PC-9 (cell line): ENCODE measurements around the gene PRSS56. TPM values are rescaled to one million over a fixed set of nuclear protein-coding genes. Genes with fewer than 3 reads are reported as not detected.

Experiments
- BruUV-seq: library from RNA; stranded (reverse); fragments of 400-500 nt; replicated peaks from 2 replicates; lab custom pipeline; 2021; lab: Mats Ljungman, UMichigan
- CTCF ChIA-PET: fragments of 300-600 bp; sonication (Branson Sonifier 250); formaldehyde crosslinking; loops from one replicate; lab custom pipeline; 2022; ENCODE audit warnings: antibody characterized with exemption; lab: Charles Lee
- POLR2A ChIA-PET: fragments of 300-600 bp; sonication (Branson Sonifier 250); formaldehyde crosslinking; loops from one replicate; lab custom pipeline; 2022; ENCODE audit warnings: antibody characterized with exemption; ENCODE audit not compliant: unreplicated experiment; lab: Charles Lee
- DNase-seq, 2 experiments: peaks; one replicate each; pipeline versions ENCODE4 v3.0.0 to v3.0.0-alpha.2; 2015 to 2022; ENCODE audit warnings: mixed read lengths in 1 of 2
- H2AFZ ChIP-seq: fragments of 200-600 bp; sonication (generic); 2 replicates; pipeline ENCODE4 v1.8.1; 2017; ENCODE audit warnings: antibody characterized with exemption
- H3F3A ChIP-seq: fragments of 200-600 bp; sonication (generic); 2 replicates; pipeline ENCODE4 v1.8.1; 2017; ENCODE audit warnings: antibody characterized with exemption, mild to moderate bottlenecking, low read depth; ENCODE audit not compliant: insufficient read depth
- H3K27ac ChIP-seq: fragments of 200-600 bp; sonication (generic); 2 replicates; pipeline ENCODE4 v1.6.1; 2016; ENCODE audit warnings: mixed run types
- H3K27me3 ChIP-seq: fragments of 200-600 bp; sonication (generic); 2 replicates; pipeline ENCODE4 v1.6.1; 2016; ENCODE audit warnings: low read depth, mixed run types; ENCODE audit not compliant: insufficient read depth
- H3K36me3 ChIP-seq: fragments of 200-600 bp; sonication (generic); 2 replicates; pipeline ENCODE4 v1.6.1; 2016; ENCODE audit warnings: low read depth, mixed run types
- H3K4me1 ChIP-seq: fragments of 200-600 bp; sonication (generic); replicated peaks from 2 replicates; pipeline ENCODE4 v1.6.1; 2016; ENCODE audit warnings: mixed run types; ENCODE audit not compliant: insufficient read depth
- H3K4me2 ChIP-seq: fragments of 200-600 bp; sonication (generic); 2 replicates; pipeline ENCODE4 v1.6.1; 2017; ENCODE audit warnings: mixed run types
- H3K4me3 ChIP-seq: fragments of 200-600 bp; sonication (generic); 2 replicates; pipeline ENCODE4 v1.6.1; 2016; ENCODE audit warnings: mixed run types
- H3K79me2 ChIP-seq: fragments of 200-600 bp; sonication (generic); 2 replicates; pipeline ENCODE4 v1.6.1; 2017; ENCODE audit warnings: low read depth, mixed run types
- H3K9me2 ChIP-seq: fragments of 200-600 bp; sonication (generic); 2 replicates; pipeline ENCODE4 v1.8.1; 2017; ENCODE audit warnings: mild to moderate bottlenecking; ENCODE audit not compliant: insufficient read depth
- H3K9me3 ChIP-seq: fragments of 200-600 bp; sonication (generic); 2 replicates; pipeline ENCODE4 v1.8.1; 2016; ENCODE audit warnings: low read depth; ENCODE audit not compliant: insufficient read depth
- H4K20me1 ChIP-seq: fragments of 200-600 bp; sonication (generic); 2 replicates; pipeline ENCODE4 v1.8.1; 2017; ENCODE audit not compliant: insufficient read depth
- CTCF ChIP-seq: fragments of 200-600 bp; sonication (generic); conservative IDR thresholded peaks from 2 replicates; pipeline ENCODE4 v1.6.1; 2017; ENCODE audit warnings: mixed run types, antibody characterized with exemption, mild to moderate bottlenecking, moderate library complexity
- EZH2 ChIP-seq: fragments of 200-600 bp; sonication (generic); IDR thresholded peaks from 2 replicates; pipeline ENCODE4 v1.8.0; 2017; ENCODE audit warnings: antibody characterized with exemption, low read depth
- intact Hi-C: fragments of 100-400 bp; cut with micrococcal nuclease; formaldehyde crosslinking; loops from one replicate; pipeline ENCODE4 v1.10.0; 2022; ENCODE audit not compliant: unreplicated experiment
- total RNA-seq: library from RNA; stranded (reverse); gene quantifications from 2 replicates; pipeline ENCODE4 v1.2.3, GENCODE V29; 2021

Gene PRSS56
- total RNA-seq, 1 experiment from 2014 or later, result not detected

GRCh38 chr2:232501331-232501771, 18.8 kb upstream of the PRSS56 start:
- Histone ChIP-seq H2AFZ (no peak overlapping the region), H3K27ac (no peak overlapping the region), H4K20me1 (no peaks in the 10 kb centered on the region), H3K79me2 (no peaks in the 10 kb centered on the region), H3K4me2 (no peak overlapping the region), H3K36me3 (no peaks in the 10 kb centered on the region), H3K4me1 (no peaks in the 10 kb centered on the region), H3F3A (no peaks in the 10 kb centered on the region), H3K9me2 (no peaks in the 10 kb centered on the region), H3K4me3 (no peak overlapping the region), H3K27me3 (peaks cover 48% of the 10 kb centered on the region), H3K9me3 (no peaks in the 10 kb centered on the region)
- ChIA-PET CTCF (interaction anchor here (0.6 to 0.8 kb wide), 2 partner anchors 30 to 55 kb away, joined by 3 to 7 read pairs; no protein-coding TSS in a partner anchor), POLR2A (interaction anchor here (0.6 kb wide), 1 partner anchor 23 kb away, joined by 6 read pairs; no protein-coding TSS in a partner anchor)
- intact Hi-C loops, result no loop called here
- TF ChIP-seq EZH2, result no peak
- no peak for TF ChIP-seq CTCF
- BruUV-seq, result no TSS peak
- DNase-seq, result no peak

GRCh38 chr2:232501794-232502390, 18.3 kb upstream of the PRSS56 start:
- TF ChIP-seq EZH2 (no peak), CTCF (no peak)
- Histone ChIP-seq H3K27me3 (peaks cover 53% of the 10 kb centered on the region), H2AFZ (no peak overlapping the region), H3F3A (no peaks in the 10 kb centered on the region), H3K79me2 (no peaks in the 10 kb centered on the region), H3K4me2 (no peak overlapping the region), H3K4me1 (no peaks in the 10 kb centered on the region), H4K20me1 (no peaks in the 10 kb centered on the region), H3K36me3 (no peaks in the 10 kb centered on the region), H3K9me2 (no peaks in the 10 kb centered on the region), H3K4me3 (no peak overlapping the region), H3K27ac (no peak overlapping the region), H3K9me3 (no peaks in the 10 kb centered on the region)
- no TSS peak for BruUV-seq
- intact Hi-C loops, result no loop called here
- ChIA-PET CTCF (interaction anchor here (0.6 to 0.8 kb wide), 2 partner anchors 29 to 56 kb away, joined by 3 to 7 read pairs; no protein-coding TSS in a partner anchor), POLR2A (interaction anchor here (0.6 kb wide), 1 partner anchor 23 kb away, joined by 6 read pairs; no protein-coding TSS in a partner anchor)
- no peak for DNase-seq

- ChIA-PET POLR2A (no interaction called here), CTCF (no interaction called here)
- no peak overlapping the region for H2AFZ ChIP-seq
- peaks cover 58% of the 10 kb centered on the region for H3K27me3 ChIP-seq
- no peak for TF ChIP-seq EZH2
- no peaks in the 10 kb centered on the region for H3K79me2 ChIP-seq
- H3K27ac ChIP-seq, result no peak overlapping the region
- intact Hi-C loops, result no loop called here
- BruUV-seq, result no TSS peak
- no peaks in the 10 kb centered on the region for H3K9me2 ChIP-seq
- no peaks in the 10 kb centered on the region for H3K9me3 ChIP-seq
- no peak for DNase-seq
- H3K4me2 ChIP-seq, result no peak overlapping the region
- H4K20me1 ChIP-seq, result no peaks in the 10 kb centered on the region
- no peaks in the 10 kb centered on the region for H3K4me1 ChIP-seq
- no peaks in the 10 kb centered on the region for H3F3A ChIP-seq
- no peak overlapping the region for H3K4me3 ChIP-seq
- H3K36me3 ChIP-seq, result no peaks in the 10 kb centered on the region
Observed at GRCh38 chr2:232502511-232502910, 17.7 kb upstream of the PRSS56 start.
